Activated B cell treated with CpG ODN at 0.5 μM for 24 hours (primary cell): ENCODE results near the gene CACNG7. TPM values are rescaled to one million over a fixed set of nuclear protein-coding genes. Genes with fewer than 3 reads are reported as not detected.

Experiments used
- ATAC-seq: fragments of 200-7000 bp; cut with Tn5 transposase; one replicate; pipeline ENCODE4 v1.10.0; 2021; ENCODE audit warnings: low read depth, mild to moderate bottlenecking, moderate library complexity
- CTCF ChIA-PET: fragments of 350-600 bp; sonication (Branson Sonifier 250); formaldehyde crosslinking; loops from one replicate; lab custom pipeline; 2021; ENCODE audit warnings: antibody characterized with exemption; lab: Charles Lee
- POLR2A ChIA-PET: fragments of 350-600 bp; sonication (Branson Sonifier 250); formaldehyde crosslinking; loops from one replicate; lab custom pipeline; 2021; ENCODE audit warnings: antibody characterized with exemption; lab: Charles Lee
- DNase-seq: peaks from one replicate; pipeline ENCODE4 v3.0.0; 2022
- H3K27ac Mint-ChIP-seq: one replicate; pipeline ENCODE4 v1.8.0; 2020; ENCODE audit warnings: mixed read lengths
- H3K27me3 Mint-ChIP-seq: one replicate; pipeline ENCODE4 v1.8.0; 2021; ENCODE audit warnings: mixed read lengths
- H3K36me3 Mint-ChIP-seq: one replicate; pipeline ENCODE4 v1.8.0; 2021; ENCODE audit warnings: low read depth, mixed read lengths
- H3K4me1 Mint-ChIP-seq: one replicate; pipeline ENCODE4 v1.8.0; 2021; ENCODE audit warnings: mixed read lengths
- H3K4me3 Mint-ChIP-seq: one replicate; pipeline ENCODE4 v1.8.0; 2020; ENCODE audit warnings: mild to moderate bottlenecking, mixed read lengths
- H3K9me3 Mint-ChIP-seq: one replicate; pipeline ENCODE4 v1.8.0; 2020; ENCODE audit warnings: mixed read lengths
- intact Hi-C: fragments of 100-400 bp; cut with micrococcal nuclease; formaldehyde crosslinking; loops from one replicate; pipeline ENCODE4 v1.15.1; 2024
- total RNA-seq: library from RNA; stranded (reverse); gene quantifications from 2 replicates; pipeline ENCODE4 v1.2.3, GENCODE V29; 2022
- TF ChIP-seq, protein P1 (sequence below): fragments of 200-600 bp; IDR thresholded peaks from one replicate; pipeline ENCODE4 v1.8.0; 2022; ENCODE audit warnings: antibody characterized with exemption, mild to moderate bottlenecking

CACNG7 gene, protein sequence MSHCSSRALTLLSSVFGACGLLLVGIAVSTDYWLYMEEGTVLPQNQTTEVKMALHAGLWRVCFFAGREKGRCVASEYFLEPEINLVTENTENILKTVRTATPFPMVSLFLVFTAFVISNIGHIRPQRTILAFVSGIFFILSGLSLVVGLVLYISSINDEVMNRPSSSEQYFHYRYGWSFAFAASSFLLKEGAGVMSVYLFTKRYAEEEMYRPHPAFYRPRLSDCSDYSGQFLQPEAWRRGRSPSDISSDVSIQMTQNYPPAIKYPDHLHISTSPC
- not detected in 2 replicates for total RNA-seq

DNA sequence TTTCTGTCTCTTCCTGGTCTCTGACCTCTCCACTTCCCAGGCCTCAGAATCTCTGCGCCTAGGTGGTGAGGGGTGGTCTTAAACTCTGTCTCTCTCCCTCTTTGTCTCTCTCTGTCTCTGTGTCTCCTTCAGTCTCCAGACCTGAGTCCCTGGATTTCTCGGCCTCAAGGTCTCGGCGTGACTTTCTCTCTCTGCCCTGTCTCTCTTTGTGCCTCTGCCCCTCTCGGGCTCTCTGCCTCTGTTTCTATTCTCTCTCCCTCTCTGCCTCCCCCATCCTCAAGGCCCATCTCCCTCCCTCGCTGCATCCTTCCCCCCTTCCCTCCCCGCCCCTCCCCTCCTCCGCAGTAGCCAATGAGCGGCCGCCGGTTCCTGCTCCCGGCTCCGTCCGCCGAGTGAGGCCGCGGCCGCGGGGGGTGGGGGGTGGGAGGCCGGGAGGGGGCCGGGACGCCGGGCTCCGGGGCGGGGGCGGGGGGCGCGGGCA lies at the start of gene CACNG7:
TSS of gene CACNG7 (plus strand) at position 344 of the 481 bp plus-strand sequence. CDS start 3,554 bp downstream, outside the sequence.
- Mint-ChIP-seq H3K9me3 (no peaks in the 10 kb centered on the region), H3K36me3 (no peaks in the 10 kb centered on the region), H3K4me3 (peak within 1 kb of the TSS; percentile 13), H3K4me1 (peaks cover 23% of the 10 kb centered on the region), H3K27me3 (peaks cover 67% of the 10 kb centered on the region), H3K27ac (no peak within 1 kb of the TSS)
- POLR2A ChIA-PET, result no interaction called here
- CTCF ChIA-PET, result no interaction called here
- ATAC-seq, result no peak
- TF ChIP-seq, protein P1, sequence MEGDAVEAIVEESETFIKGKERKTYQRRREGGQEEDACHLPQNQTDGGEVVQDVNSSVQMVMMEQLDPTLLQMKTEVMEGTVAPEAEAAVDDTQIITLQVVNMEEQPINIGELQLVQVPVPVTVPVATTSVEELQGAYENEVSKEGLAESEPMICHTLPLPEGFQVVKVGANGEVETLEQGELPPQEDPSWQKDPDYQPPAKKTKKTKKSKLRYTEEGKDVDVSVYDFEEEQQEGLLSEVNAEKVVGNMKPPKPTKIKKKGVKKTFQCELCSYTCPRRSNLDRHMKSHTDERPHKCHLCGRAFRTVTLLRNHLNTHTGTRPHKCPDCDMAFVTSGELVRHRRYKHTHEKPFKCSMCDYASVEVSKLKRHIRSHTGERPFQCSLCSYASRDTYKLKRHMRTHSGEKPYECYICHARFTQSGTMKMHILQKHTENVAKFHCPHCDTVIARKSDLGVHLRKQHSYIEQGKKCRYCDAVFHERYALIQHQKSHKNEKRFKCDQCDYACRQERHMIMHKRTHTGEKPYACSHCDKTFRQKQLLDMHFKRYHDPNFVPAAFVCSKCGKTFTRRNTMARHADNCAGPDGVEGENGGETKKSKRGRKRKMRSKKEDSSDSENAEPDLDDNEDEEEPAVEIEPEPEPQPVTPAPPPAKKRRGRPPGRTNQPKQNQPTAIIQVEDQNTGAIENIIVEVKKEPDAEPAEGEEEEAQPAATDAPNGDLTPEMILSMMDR, result no peak
- no peak for DNase-seq
- intact Hi-C loops, result no loop called here

DNA sequence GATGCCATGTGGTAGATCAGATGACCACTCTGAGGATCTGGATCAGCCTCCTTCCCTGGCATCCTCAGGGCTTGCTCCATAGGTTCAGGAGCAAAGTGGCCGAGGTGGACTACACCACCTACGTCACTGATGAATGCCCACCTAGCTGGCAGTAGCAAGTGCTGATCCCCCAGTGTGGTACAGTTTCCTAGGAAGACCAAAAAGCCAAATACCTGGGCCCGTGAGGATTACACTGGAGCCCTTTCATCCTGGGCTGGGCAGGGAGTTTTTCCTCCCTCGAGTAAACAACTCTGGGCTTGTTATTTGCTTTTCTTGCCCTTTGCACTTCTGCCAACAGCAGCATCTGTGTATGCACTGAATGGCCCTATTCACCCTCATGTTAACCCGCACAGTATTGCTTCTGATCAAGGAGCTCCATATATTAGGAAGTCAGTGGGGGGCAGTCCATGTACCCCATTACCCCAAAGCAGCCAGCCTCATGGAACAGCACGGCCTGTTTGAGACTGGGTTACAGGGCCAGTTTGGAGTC lies 44.7 kb upstream of the CACNG7 start:
- Mint-ChIP-seq H3K4me1 (peaks cover 26% of the 10 kb centered on the region), H3K9me3 (no peaks in the 10 kb centered on the region), H3K4me3 (no peak overlapping the region), H3K27me3 (no peaks in the 10 kb centered on the region), H3K36me3 (no peaks in the 10 kb centered on the region), H3K27ac (no peak overlapping the region)
- TF ChIP-seq, protein P1, result no peak
- ATAC-seq (no peak), DNase-seq (no peak)
- intact Hi-C loops, result no loop called here
- ChIA-PET CTCF (no interaction called here), POLR2A (interaction anchor here (0.6 kb wide), 1 partner anchor 168 kb away, joined by 6 read pairs; no protein-coding TSS in a partner anchor)

DNA sequence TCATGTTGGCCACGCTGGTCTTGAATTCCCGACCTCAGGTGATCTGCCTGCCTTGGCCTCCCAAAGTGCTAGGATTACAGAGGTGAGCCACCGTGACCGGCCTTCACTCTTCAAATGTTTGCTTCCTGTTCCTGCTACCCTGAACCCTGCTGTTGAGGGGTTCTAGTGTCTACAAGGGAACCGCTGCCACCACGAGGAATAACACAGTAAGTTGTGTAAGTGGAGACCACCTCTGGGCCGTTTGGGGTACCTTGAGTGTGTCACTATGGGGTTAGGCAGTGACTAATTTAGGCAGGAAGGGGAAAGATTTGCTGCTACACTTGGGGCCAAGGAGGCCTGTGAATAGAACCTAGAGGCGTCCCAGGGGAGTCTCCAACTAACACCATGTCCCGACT lies 43.6 kb upstream of the CACNG7 start:
- ChIA-PET POLR2A (interaction anchor here (0.6 to 0.7 kb wide), 2 partner anchors 453 to 598 kb away, joined by 4 read pairs; partner anchors contain the start of gene LENG9), CTCF (interaction anchor here (1.2 kb wide), 1 partner anchor 17 kb away, joined by 3 read pairs; the partner anchor contains the start of gene PRKCG)
- no peaks in the 10 kb centered on the region for H3K9me3 Mint-ChIP-seq
- H3K36me3 Mint-ChIP-seq, result no peaks in the 10 kb centered on the region
- no peak for ATAC-seq
- H3K27me3 Mint-ChIP-seq, result no peaks in the 10 kb centered on the region
- peaks cover 32% of the 10 kb centered on the region for H3K4me1 Mint-ChIP-seq
- TF ChIP-seq, protein P1, result no peak
- no peak for DNase-seq
- peak overlapping the region; percentile 68 for H3K4me3 Mint-ChIP-seq
- intact Hi-C loops, result loop anchor here (5.0 kb wide), 4 partner anchors 237 to 1787 kb away; partner anchors contain the start of genes LENG8, NDUFA3, OSCAR and PRPF31
- H3K27ac Mint-ChIP-seq, result no peak overlapping the region

DNA sequence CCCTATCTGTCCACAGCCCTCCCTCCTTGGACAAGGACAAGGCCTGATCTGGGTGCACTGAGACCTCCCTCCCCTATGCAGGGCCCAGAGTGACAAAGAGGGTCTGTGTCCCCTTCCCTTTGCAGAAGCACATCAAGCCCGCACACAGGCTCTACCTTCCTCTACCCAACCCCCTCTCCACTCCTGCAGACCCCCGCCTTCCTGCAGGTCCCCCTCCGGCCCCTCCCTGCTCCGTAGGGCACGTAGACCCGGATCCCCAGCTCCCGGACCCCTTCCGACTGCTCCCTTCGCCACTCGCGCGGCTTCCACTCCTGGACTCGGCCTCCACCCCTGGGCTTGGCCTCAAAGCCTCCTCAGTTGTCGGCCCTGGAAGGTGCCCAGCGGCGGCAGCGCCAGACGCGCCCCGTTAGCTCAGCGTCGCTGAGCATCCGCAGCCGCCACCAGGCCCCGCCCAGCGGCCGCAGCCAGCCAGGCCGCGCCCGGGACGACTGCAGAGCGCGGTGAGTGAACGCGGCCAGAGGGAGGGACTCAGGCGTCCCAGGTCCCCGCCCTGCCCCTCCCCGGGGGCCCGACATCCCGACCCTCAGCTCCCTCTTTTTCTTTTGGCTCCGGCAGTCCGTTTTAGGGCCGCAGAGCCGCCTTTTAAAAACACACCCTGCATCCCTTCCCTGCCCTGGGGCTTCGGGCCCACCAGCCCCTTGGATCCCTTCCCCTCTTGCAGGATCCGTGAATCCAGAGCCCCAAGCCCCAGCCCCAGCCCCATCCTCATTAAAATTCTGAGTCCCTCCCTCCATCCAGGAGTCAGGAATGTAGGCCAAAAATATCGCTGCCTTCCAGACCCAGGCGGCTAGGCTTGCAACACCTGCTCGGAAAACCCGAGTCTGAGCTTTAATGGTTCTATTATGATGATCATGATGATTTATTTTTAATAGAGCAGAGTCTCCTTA lies 42.9 kb upstream of the CACNG7 start:
- POLR2A ChIA-PET, result interaction anchor here (0.7 to 2.0 kb wide), 4 partner anchors 11 to 597 kb away, joined by 4 to 7 read pairs (median 4); partner anchors contain the start of genes LENG9 and MBOAT7
- Mint-ChIP-seq H3K4me1 (peaks cover 39% of the 10 kb centered on the region), H3K27ac (peak overlapping the region; percentile 93), H3K27me3 (no peaks in the 10 kb centered on the region), H3K36me3 (peaks cover 2% of the 10 kb centered on the region), H3K4me3 (peak overlapping the region; percentile 91), H3K9me3 (no peaks in the 10 kb centered on the region)
- DNase-seq (peak; percentile 67), ATAC-seq (peak; percentile 23)
- intact Hi-C loops, result loop anchor here (2.0 to 5.0 kb wide), 5 partner anchors 13 to 1786 kb away; partner anchors contain the start of genes LENG8, NDUFA3, OSCAR and PRPF31
- TF ChIP-seq, protein P1, result no peak
- CTCF ChIA-PET, result interaction anchor here (1.2 kb wide), 1 partner anchor 16 kb away, joined by 3 read pairs; the partner anchor contains the start of gene PRKCG
